Central memory CD8-positive, alpha-beta T cell (primary cell): ENCODE results near the gene PLCB1.

Experiments
- ATAC-seq: fragments of 150-1000 bp; cut with Tn5 transposase; replicated peaks from 2 replicates; pipeline ENCODE4 v1.10.0; 2022; ENCODE audit warnings: mild to moderate bottlenecking, moderate FRiP score, moderate number of reproducible peaks; ENCODE audit not compliant: poor library complexity, severe bottlenecking; ENCODE audit errors: extremely low read depth
- DNase-seq, 2 donors: peaks; one replicate each; pipeline ENCODE4 v3.0.0; 2021; ENCODE audit warnings: low spot score in 2 of 2
- H3K27ac Mint-ChIP-seq: one replicate; pipeline ENCODE4 v1.8.0; 2022; ENCODE audit warnings: low read depth, mild to moderate bottlenecking, moderate library complexity, mixed read lengths
- H3K27me3 Mint-ChIP-seq: one replicate; pipeline ENCODE4 v1.8.0; 2022; ENCODE audit warnings: mixed read lengths
- H3K36me3 Mint-ChIP-seq: one replicate; pipeline ENCODE4 v1.8.0; 2022; ENCODE audit warnings: mild to moderate bottlenecking, moderate library complexity, mixed read lengths; ENCODE audit not compliant: insufficient read depth
- H3K4me1 Mint-ChIP-seq: one replicate; pipeline ENCODE4 v1.8.0; 2022; ENCODE audit warnings: mixed read lengths
- H3K4me3 Mint-ChIP-seq: one replicate; pipeline ENCODE4 v1.8.0; 2022; ENCODE audit warnings: mild to moderate bottlenecking, moderate library complexity, mixed read lengths
- H3K9me3 Mint-ChIP-seq: one replicate; pipeline ENCODE4 v1.8.0; 2022; ENCODE audit warnings: mixed read lengths

PLCB1 gene

DNA sequence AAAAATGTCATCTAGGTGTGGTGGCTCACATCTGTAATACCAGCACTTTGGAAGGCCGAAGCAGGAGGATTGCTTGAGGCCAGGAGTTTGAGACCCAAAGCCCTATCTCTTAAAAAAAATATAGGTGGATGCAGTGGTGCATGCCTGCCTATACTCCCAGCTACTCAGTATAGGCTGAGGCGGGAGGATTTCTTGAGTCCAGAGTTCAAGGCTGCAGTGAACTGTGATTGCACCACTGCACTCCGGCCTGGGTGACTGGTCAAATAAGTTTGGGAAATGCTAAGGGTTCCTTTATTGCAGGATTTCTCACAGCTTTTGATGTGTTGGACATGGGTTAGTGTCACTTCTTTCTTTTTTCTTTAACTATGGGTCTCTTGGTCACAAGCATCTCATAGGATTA, 261.3 kb downstream of the PLCB1 start:
- Mint-ChIP-seq H3K36me3 (no peaks in the 10 kb centered on the region), H3K27me3 (no peaks in the 10 kb centered on the region), H3K4me1 (peaks cover 4% of the 10 kb centered on the region), H3K4me3 (no peak overlapping the region), H3K9me3 (no peaks in the 10 kb centered on the region), H3K27ac (no peak overlapping the region)
- ATAC-seq (no peak), DNase-seq (no peak)

- no peak for DNase-seq
- ATAC-seq = peak; percentile 49
- Mint-ChIP-seq H3K4me1 (peaks cover 4% of the 10 kb centered on the region), H3K27ac (no peak overlapping the region), H3K4me3 (no peak overlapping the region), H3K27me3 (no peaks in the 10 kb centered on the region), H3K9me3 (no peaks in the 10 kb centered on the region), H3K36me3 (no peaks in the 10 kb centered on the region)
Measured at GRCh38 chr20:8394308-8394945, 262.4 kb downstream of the PLCB1 start.

- H3K4me1 Mint-ChIP-seq = peaks cover 9% of the 10 kb centered on the region
- H3K27ac Mint-ChIP-seq = no peak overlapping the region
- DNase-seq = no peak
- no peaks in the 10 kb centered on the region for H3K27me3 Mint-ChIP-seq
- H3K9me3 Mint-ChIP-seq = no peaks in the 10 kb centered on the region
- H3K4me3 Mint-ChIP-seq = no peak overlapping the region
- no peaks in the 10 kb centered on the region for H3K36me3 Mint-ChIP-seq
- no peak for ATAC-seq
Measured at GRCh38 chr20:8395956-8396355, 263.9 kb downstream of the PLCB1 start.

DNA sequence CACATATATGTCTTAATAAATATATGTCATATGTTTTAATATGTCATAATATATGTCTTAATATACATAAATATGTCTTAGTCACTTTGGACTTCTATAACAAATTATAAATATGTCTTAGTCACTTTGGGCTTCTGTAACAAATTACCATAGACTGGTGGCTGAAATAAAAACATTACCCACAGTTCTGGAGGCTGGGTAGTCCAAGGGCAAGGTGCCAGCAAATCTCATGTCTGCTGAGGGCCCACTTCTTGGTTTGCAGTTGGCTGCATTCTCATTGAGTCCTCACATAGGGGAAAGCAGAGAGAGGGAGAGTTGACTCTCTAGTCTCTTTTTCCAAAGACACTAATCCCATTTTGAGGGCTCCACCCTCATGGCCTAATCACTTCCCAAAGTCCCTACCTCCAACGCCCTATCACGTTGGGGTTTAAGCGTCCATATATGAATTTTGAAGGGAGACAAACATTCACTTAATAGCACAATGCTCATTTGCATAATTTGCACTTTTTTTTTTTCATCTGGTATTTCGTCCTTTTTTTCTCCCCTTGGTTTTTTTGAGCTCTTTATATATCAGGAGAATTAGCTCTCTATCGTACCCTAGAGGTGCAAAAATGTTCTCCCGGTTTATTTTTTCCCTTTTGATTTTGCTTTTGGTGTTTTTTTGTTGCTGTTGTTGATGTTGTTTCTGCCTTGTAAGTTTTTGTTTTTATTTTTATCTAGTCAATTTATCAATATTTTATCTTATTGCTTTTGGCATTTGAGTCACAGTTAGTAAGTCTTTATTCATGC, 266.4 kb downstream of the PLCB1 start:
- H3K9me3 Mint-ChIP-seq = no peaks in the 10 kb centered on the region
- peaks cover 9% of the 10 kb centered on the region for H3K4me1 Mint-ChIP-seq
- DNase-seq (no peak), ATAC-seq (no peak)
- H3K27me3 Mint-ChIP-seq = no peaks in the 10 kb centered on the region
- H3K4me3 Mint-ChIP-seq = no peak overlapping the region
- no peaks in the 10 kb centered on the region for H3K36me3 Mint-ChIP-seq
- no peak overlapping the region for H3K27ac Mint-ChIP-seq

- H3K27me3 Mint-ChIP-seq = no peaks in the 10 kb centered on the region
- H3K4me1 Mint-ChIP-seq = peaks cover 11% of the 10 kb centered on the region
- ATAC-seq (peak; percentile 93), DNase-seq (no peak)
- H3K9me3 Mint-ChIP-seq = no peaks in the 10 kb centered on the region
- no peak overlapping the region for H3K4me3 Mint-ChIP-seq
- no peak overlapping the region for H3K27ac Mint-ChIP-seq
- no peaks in the 10 kb centered on the region for H3K36me3 Mint-ChIP-seq
Measured at GRCh38 chr20:8399947-8400346, 267.9 kb downstream of the PLCB1 start.

GRCh38 chr20:8400486-8400885, 268.4 kb downstream of the PLCB1 start:
- H3K9me3 Mint-ChIP-seq = no peaks in the 10 kb centered on the region
- ATAC-seq (no peak), DNase-seq (no peak)
- H3K4me3 Mint-ChIP-seq = no peak overlapping the region
- no peak overlapping the region for H3K27ac Mint-ChIP-seq
- no peaks in the 10 kb centered on the region for H3K27me3 Mint-ChIP-seq
- peaks cover 16% of the 10 kb centered on the region for H3K4me1 Mint-ChIP-seq
- H3K36me3 Mint-ChIP-seq = no peaks in the 10 kb centered on the region

GRCh38 chr20:8401556-8401955, 269.5 kb downstream of the PLCB1 start:
- ATAC-seq (no peak), DNase-seq (no peak)
- Mint-ChIP-seq H3K27ac (no peak overlapping the region), H3K4me3 (no peak overlapping the region), H3K9me3 (no peaks in the 10 kb centered on the region), H3K36me3 (no peaks in the 10 kb centered on the region), H3K27me3 (no peaks in the 10 kb centered on the region), H3K4me1 (peaks cover 22% of the 10 kb centered on the region)

- Mint-ChIP-seq H3K9me3 (no peaks in the 10 kb centered on the region), H3K27ac (no peak overlapping the region), H3K27me3 (no peaks in the 10 kb centered on the region)
Measured at GRCh38 chr20:8402798-8403197, 270.7 kb downstream of the PLCB1 start.

GRCh38 chr20:8404912-8405635, 273.0 kb downstream of the PLCB1 start:
- Mint-ChIP-seq H3K27me3 (no peaks in the 10 kb centered on the region), H3K27ac (no peak overlapping the region), H3K9me3 (no peaks in the 10 kb centered on the region), H3K4me1 (peaks cover 14% of the 10 kb centered on the region), H3K4me3 (no peak overlapping the region), H3K36me3 (no peaks in the 10 kb centered on the region)
- no peak for ATAC-seq
- DNase-seq = no peak

More at GRCh38 chr20:8402798-8403197, 270.7 kb downstream of the PLCB1 start:
- Mint-ChIP-seq H3K36me3 (no peaks in the 10 kb centered on the region), H3K4me3 (no peak overlapping the region), H3K4me1 (peaks cover 18% of the 10 kb centered on the region)
- no peak for ATAC-seq
- no peak for DNase-seq

GRCh38 chr20:8406391-8406790, 274.3 kb downstream of the PLCB1 start:
- Mint-ChIP-seq H3K9me3 (no peaks in the 10 kb centered on the region), H3K27me3 (no peaks in the 10 kb centered on the region), H3K27ac (no peak overlapping the region), H3K36me3 (no peaks in the 10 kb centered on the region), H3K4me1 (peaks cover 12% of the 10 kb centered on the region), H3K4me3 (no peak overlapping the region)
- no peak for DNase-seq
- ATAC-seq = no peak

DNA sequence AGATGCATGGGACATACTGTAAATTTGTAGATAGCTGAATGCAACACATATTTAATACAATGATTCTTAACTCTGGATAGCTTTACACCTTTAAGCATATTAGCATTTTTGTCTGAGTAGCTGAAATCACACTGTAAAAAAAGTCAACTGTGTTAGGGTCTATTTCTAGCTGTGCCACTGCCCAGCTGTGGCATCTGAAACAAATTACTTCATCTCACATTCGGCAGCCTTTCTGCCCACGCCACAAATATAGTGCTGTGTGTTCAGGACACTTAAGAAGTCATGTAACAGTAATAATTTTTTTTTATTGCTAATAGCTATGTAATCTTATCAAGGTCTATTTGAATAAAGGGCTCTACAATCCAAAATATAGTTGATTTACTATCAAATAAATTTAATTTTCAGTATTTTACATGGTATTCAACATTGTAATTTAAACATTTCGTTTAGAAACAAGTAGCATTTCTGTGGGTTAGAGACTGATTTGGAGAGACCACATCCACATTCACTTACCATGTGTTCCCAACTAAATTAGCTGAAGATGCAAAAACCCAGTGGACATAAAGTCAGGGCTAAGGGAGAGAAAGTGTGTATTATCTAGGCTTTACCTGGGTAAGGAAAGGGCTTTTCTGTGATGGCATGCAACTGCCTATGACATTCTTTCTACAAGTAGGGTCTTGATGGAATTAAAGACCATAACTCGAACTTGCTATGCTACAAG, 276.7 kb downstream of the PLCB1 start:
- ATAC-seq (no peak), DNase-seq (no peak)
- Mint-ChIP-seq H3K27me3 (no peaks in the 10 kb centered on the region), H3K27ac (no peak overlapping the region), H3K4me1 (peaks cover 12% of the 10 kb centered on the region), H3K36me3 (no peaks in the 10 kb centered on the region), H3K4me3 (no peak overlapping the region), H3K9me3 (no peaks in the 10 kb centered on the region)

DNA sequence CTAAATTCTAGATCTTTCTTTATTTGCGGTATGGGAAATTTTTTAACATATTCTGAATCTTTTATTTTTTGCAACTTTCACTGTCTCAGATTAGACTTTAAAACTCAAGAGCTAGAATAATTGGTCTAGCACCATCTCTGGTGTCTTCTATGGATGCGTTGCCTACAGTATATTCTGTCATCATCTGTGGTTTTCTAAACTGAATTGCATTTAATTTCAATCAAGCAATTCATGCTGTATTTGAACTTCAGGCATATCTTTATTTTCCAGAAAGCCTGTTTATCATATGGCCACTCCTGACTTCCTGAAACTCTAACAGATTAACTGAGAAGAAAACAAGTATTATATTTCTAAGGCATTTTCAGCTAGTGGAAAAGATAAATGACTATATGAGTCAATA, 281.6 kb downstream of the PLCB1 start:
- Mint-ChIP-seq H3K27ac (no peak overlapping the region), H3K4me1 (peaks cover 5% of the 10 kb centered on the region), H3K27me3 (no peaks in the 10 kb centered on the region), H3K36me3 (peaks cover 2% of the 10 kb centered on the region), H3K4me3 (no peak overlapping the region), H3K9me3 (no peaks in the 10 kb centered on the region)
- ATAC-seq (no peak), DNase-seq (no peak)
